Activated B cell treated with CpG ODN at 0.5 μM for 24 hours (primary cell): Measurements from ENCODE around the gene AMOT. TPM values are rescaled to one million over a fixed set of nuclear protein-coding genes. Genes with fewer than 3 reads are reported as not detected.

Source experiments
- ATAC-seq: fragments of 200-7000 bp; cut with Tn5 transposase; one replicate; pipeline ENCODE4 v1.10.0; 2021; ENCODE audit warnings: low read depth, mild to moderate bottlenecking, moderate library complexity
- CTCF ChIA-PET: fragments of 350-600 bp; sonication (Branson Sonifier 250); formaldehyde crosslinking; loops from one replicate; lab custom pipeline; 2021; ENCODE audit warnings: antibody characterized with exemption; lab: Charles Lee
- POLR2A ChIA-PET: fragments of 350-600 bp; sonication (Branson Sonifier 250); formaldehyde crosslinking; loops from one replicate; lab custom pipeline; 2021; ENCODE audit warnings: antibody characterized with exemption; lab: Charles Lee
- DNase-seq: peaks from one replicate; pipeline ENCODE4 v3.0.0; 2022
- H3K27ac Mint-ChIP-seq: one replicate; pipeline ENCODE4 v1.8.0; 2020; ENCODE audit warnings: mixed read lengths
- H3K27me3 Mint-ChIP-seq: one replicate; pipeline ENCODE4 v1.8.0; 2021; ENCODE audit warnings: mixed read lengths
- H3K36me3 Mint-ChIP-seq: one replicate; pipeline ENCODE4 v1.8.0; 2021; ENCODE audit warnings: low read depth, mixed read lengths
- H3K4me1 Mint-ChIP-seq: one replicate; pipeline ENCODE4 v1.8.0; 2021; ENCODE audit warnings: mixed read lengths
- H3K4me3 Mint-ChIP-seq: one replicate; pipeline ENCODE4 v1.8.0; 2020; ENCODE audit warnings: mild to moderate bottlenecking, mixed read lengths
- H3K9me3 Mint-ChIP-seq: one replicate; pipeline ENCODE4 v1.8.0; 2020; ENCODE audit warnings: mixed read lengths
- CTCF ChIP-seq: fragments of 200-600 bp; IDR thresholded peaks from one replicate; pipeline ENCODE4 v1.8.0; 2022; ENCODE audit warnings: antibody characterized with exemption, mild to moderate bottlenecking
- intact Hi-C: fragments of 100-400 bp; cut with micrococcal nuclease; formaldehyde crosslinking; loops from one replicate; pipeline ENCODE4 v1.15.1; 2024
- total RNA-seq: library from RNA; stranded (reverse); gene quantifications from 2 replicates; pipeline ENCODE4 v1.2.3, GENCODE V29; 2022

The AMOT gene
- total RNA-seq, 1 donor from 2014 or later = 2.1 TPM

- intact Hi-C loops = no loop called here
- no peak for DNase-seq
- Mint-ChIP-seq H3K9me3 (no peaks in the 10 kb centered on the region), H3K36me3 (peaks cover 7% of the 10 kb centered on the region), H3K4me1 (peaks cover 2% of the 10 kb centered on the region), H3K4me3 (no peak overlapping the region), H3K27me3 (no peaks in the 10 kb centered on the region), H3K27ac (no peak overlapping the region)
- TF ChIP-seq CTCF = no peak
- POLR2A ChIA-PET = no interaction called here
- CTCF ChIA-PET = no interaction called here
- no peak for ATAC-seq
These were observed 23.7 kb downstream of the AMOT start for GRCh38 chrX:112816908-112817307.

- ATAC-seq = no peak
- Mint-ChIP-seq H3K36me3 (peaks cover 9% of the 10 kb centered on the region), H3K27ac (no peak overlapping the region), H3K4me1 (no peaks in the 10 kb centered on the region), H3K9me3 (no peaks in the 10 kb centered on the region), H3K27me3 (no peaks in the 10 kb centered on the region), H3K4me3 (no peak overlapping the region)
- no peak for TF ChIP-seq CTCF
- intact Hi-C loops = no loop called here
- ChIA-PET CTCF (no interaction called here), POLR2A (no interaction called here)
- DNase-seq = no peak
These were observed 26.1 kb downstream of the AMOT start for GRCh38 chrX:112814496-112814895.

- ChIA-PET CTCF (no interaction called here), POLR2A (no interaction called here)
- DNase-seq (no peak), ATAC-seq (no peak)
- no peak overlapping the region for H3K27ac Mint-ChIP-seq
- H3K27me3 Mint-ChIP-seq = no peaks in the 10 kb centered on the region
- TF ChIP-seq CTCF = no peak
- intact Hi-C loops = no loop called here
- peaks cover 16% of the 10 kb centered on the region for H3K36me3 Mint-ChIP-seq
- no peak overlapping the region for H3K4me3 Mint-ChIP-seq
- H3K9me3 Mint-ChIP-seq = no peaks in the 10 kb centered on the region
- no peaks in the 10 kb centered on the region for H3K4me1 Mint-ChIP-seq
These were observed 27.9 kb downstream of the AMOT start for GRCh38 chrX:112812741-112813140.

- H3K27me3 Mint-ChIP-seq = no peaks in the 10 kb centered on the region
- DNase-seq = no peak
- H3K9me3 Mint-ChIP-seq = no peaks in the 10 kb centered on the region
- no peak for ATAC-seq
- intact Hi-C loops = no loop called here
- ChIA-PET CTCF (no interaction called here), POLR2A (no interaction called here)
- H3K4me3 Mint-ChIP-seq = no peak overlapping the region
- no peaks in the 10 kb centered on the region for H3K4me1 Mint-ChIP-seq
- TF ChIP-seq CTCF = no peak
- H3K36me3 Mint-ChIP-seq = peaks cover 11% of the 10 kb centered on the region
- H3K27ac Mint-ChIP-seq = no peak overlapping the region
These were observed 31.9 kb downstream of the AMOT start for GRCh38 chrX:112808651-112809195.

- H3K4me1 Mint-ChIP-seq = no peaks in the 10 kb centered on the region
- no peaks in the 10 kb centered on the region for H3K27me3 Mint-ChIP-seq
- no peaks in the 10 kb centered on the region for H3K9me3 Mint-ChIP-seq
- intact Hi-C loops = no loop called here
- ATAC-seq (no peak), DNase-seq (no peak)
- H3K36me3 Mint-ChIP-seq = peaks cover 11% of the 10 kb centered on the region
- ChIA-PET CTCF (no interaction called here), POLR2A (no interaction called here)
- H3K27ac Mint-ChIP-seq = no peak overlapping the region
- no peak overlapping the region for H3K4me3 Mint-ChIP-seq
- TF ChIP-seq CTCF = no peak
These were observed 32.6 kb downstream of the AMOT start for GRCh38 chrX:112808007-112808406.
